Fibroblast of the aortic adventitia (primary cell): ENCODE measurements around the gene TNS3. TPM values are rescaled to one million over a fixed set of nuclear protein-coding genes. Genes with fewer than 3 reads are reported as not detected.

ENCODE experiments used
- DNase-seq: peaks from one replicate; pipeline ENCODE4 v3.0.0-alpha.2; 2010; ENCODE audit warnings: low read depth
- H3K4me3 ChIP-seq: 2 replicates; pipeline ENCODE4 v1.5.1; 2011; ENCODE audit warnings: low read depth, mild to moderate bottlenecking, control low read depth, low read length, moderate library complexity
- CTCF ChIP-seq: IDR thresholded peaks from 2 replicates; pipeline ENCODE4 v1.5.1; 2011; ENCODE audit warnings: mild to moderate bottlenecking, low read length, control low read depth, inconsistent platforms; ENCODE audit not compliant: insufficient read depth
- total RNA-seq: library from RNA; depleted of rRNA; stranded (reverse); fragments of >200 nt; gene quantifications from 2 replicates; pipeline ENCODE4 v1.2.3, GENCODE V29; 2012; ENCODE audit warnings: low replicate concordance

TNS3 gene
- total RNA-seq, 1 donor, result 28.3 TPM

GRCh38 chr7:47557317-47557693, 24.6 kb downstream of the TNS3 start:
- DNase-seq, result no peak
- H3K4me3 ChIP-seq, result no peak overlapping the region
- TF ChIP-seq CTCF, result no peak

- no peak for DNase-seq
- TF ChIP-seq CTCF, result no peak
- H3K4me3 ChIP-seq, result no peak overlapping the region
Observed at GRCh38 chr7:47556511-47557180, 25.3 kb downstream of the TNS3 start.

- H3K4me3 ChIP-seq, result no peak overlapping the region
- TF ChIP-seq CTCF, result no peak
- no peak for DNase-seq
Observed at GRCh38 chr7:47553309-47553708, 28.6 kb downstream of the TNS3 start.

- DNase-seq, result peak; percentile 80
- no peak for TF ChIP-seq CTCF
- no peak overlapping the region for H3K4me3 ChIP-seq
Observed at GRCh38 chr7:47552621-47553020, 29.3 kb downstream of the TNS3 start.

- peak; percentile 55 for DNase-seq
- no peak for TF ChIP-seq CTCF
- H3K4me3 ChIP-seq, result no peak overlapping the region
Observed at GRCh38 chr7:47551668-47552440, 30.1 kb downstream of the TNS3 start.

GRCh38 chr7:47550788-47551470, 31.0 kb downstream of the TNS3 start:
- H3K4me3 ChIP-seq, result no peak overlapping the region
- no peak for DNase-seq
- no peak for TF ChIP-seq CTCF
